ENCODE results near the gene HSPBAP1. TPM values are rescaled to one million over a fixed set of nuclear protein-coding genes. Genes with fewer than 3 reads are reported as not detected.

HSPBAP1 gene
- total RNA-seq, 1 donor from 2014 or later = 5.5 TPM

DNA sequence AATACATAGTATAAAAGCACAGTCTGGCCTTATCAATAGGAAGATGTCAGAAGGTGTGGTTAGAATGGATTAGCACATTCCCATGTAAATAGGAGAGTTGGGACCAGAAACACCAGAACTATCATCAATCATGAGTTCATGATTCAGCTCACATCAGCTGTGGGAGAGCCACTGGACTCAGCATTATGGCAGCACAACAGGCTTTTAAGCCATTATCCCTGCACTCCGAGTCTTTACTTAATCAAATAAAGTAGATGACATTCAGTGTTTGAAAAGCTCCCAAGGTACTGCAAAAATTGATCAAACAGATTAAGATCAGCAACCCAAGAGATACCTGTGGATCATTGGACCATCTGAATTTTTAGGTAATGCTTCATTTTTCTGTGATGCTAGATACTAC lies 88.3 kb downstream of the HSPBAP1 start:
- no peak for ATAC-seq (ENCODE audit: poor library complexity)
- intact Hi-C loops (cut with DNase I) = no loop called here
- DNase-seq = no peak

GRCh38 chr3:122700193-122700592 lies 93.4 kb downstream of the HSPBAP1 start:
- intact Hi-C loops (cut with DNase I) = no loop called here

GRCh38 chr3:122697952-122698620 lies 95.5 kb downstream of the HSPBAP1 start:
- DNase-seq (no peak), ATAC-seq (ENCODE audit: poor library complexity) (no peak)
- intact Hi-C loops (cut with DNase I) = no loop called here

More at GRCh38 chr3:122700193-122700592, 93.4 kb downstream of the HSPBAP1 start:
- ATAC-seq (ENCODE audit: poor library complexity) = no peak
- no peak for DNase-seq

- intact Hi-C loops (cut with DNase I) = no loop called here
- no peak for ATAC-seq (ENCODE audit: poor library complexity)
- DNase-seq = no peak
These were observed 97.6 kb downstream of the HSPBAP1 start for GRCh38 chr3:122695927-122696561.

DNA sequence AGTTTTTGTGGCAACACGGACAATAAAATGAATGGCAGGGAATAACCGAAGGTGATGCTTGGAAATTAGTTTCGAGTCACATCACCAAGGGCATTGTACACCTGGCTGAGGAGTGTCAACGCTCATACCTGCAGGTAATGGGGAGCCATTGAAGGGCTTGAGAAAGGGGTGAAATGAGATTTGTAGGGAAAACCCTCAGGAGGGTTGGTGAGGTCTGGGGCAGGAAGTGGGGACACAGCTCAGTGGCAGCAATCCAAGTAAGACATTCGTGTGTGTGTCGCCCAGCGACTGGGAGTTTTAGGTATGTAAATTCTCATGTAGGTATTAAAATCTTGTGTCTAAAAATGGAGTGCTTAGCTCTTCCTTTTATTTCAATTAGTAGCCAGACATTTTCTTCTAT lies 98.7 kb downstream of the HSPBAP1 start:
- ATAC-seq (ENCODE audit: poor library complexity) (no peak), DNase-seq (no peak)
- intact Hi-C loops (cut with DNase I) = no loop called here

DNA sequence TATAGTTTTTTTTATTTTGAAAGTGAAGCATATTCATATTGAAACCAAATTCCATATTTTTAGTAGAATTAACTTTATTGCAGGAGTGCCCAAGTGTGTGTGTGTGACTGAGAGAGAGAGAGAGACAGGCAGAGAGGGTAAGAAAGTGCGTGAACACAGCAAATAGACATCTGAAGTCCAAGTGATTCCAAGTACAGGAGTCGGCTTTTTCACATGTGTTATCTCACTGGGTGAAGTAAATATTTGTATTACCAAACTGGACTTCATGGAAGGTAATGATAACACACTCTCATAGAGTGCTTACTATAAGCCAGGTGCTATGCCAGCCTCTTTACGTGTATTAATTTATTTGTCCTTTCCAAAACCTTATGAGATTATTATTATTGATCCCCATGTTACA lies 101.0 kb downstream of the HSPBAP1 start:
- DNase-seq (no peak), ATAC-seq (ENCODE audit: poor library complexity) (no peak)
- intact Hi-C loops (cut with DNase I) = no loop called here

DNA sequence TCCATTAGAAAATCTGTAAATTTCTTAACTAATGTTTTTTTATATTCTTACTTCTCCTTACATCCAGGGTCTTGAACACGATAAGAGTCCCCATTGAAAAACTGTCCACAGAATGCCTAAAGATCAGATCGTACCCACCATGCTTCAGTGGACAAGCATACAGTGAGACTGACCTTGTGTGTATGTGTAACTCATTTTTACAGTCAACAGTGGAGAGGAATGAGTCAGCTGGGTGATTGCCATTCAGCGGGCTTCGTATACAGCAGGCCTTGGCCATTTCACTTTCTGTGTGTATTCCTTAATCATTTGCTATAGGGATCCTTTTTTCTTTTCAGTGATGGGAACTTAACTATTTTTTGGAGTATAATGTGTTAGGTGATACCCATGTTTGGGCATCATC lies 102.4 kb downstream of the HSPBAP1 start:
- DNase-seq = no peak
- intact Hi-C loops (cut with DNase I) = no loop called here
- ATAC-seq (ENCODE audit: poor library complexity) = no peak

DNA sequence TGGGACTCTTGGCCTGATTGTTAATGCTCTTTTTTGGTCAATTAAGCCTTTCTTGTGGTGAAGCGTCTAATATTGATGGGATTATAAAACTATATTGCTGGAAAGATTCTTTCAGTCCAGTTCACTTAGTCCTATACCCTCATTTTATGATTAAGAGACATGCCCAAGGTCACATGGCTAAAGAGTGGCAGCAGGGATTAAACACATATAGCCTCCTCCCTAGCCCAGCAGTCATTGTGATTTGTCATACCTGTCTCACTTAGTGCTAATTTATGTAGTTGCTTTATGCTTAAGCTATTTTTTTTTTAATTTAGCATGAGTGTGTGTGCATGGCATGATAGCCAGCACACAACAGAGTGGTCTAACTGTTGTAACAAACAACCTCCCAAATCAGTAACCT lies 103.5 kb downstream of the HSPBAP1 start:
- no peak for ATAC-seq (ENCODE audit: poor library complexity)
- DNase-seq = no peak
- intact Hi-C loops (cut with DNase I) = no loop called here

Other genes with a start within 250 kb of the HSPBAP1 start
- 10.0 TPM for gene PARP9, start 229.5 kb downstream of the HSPBAP1 start, total RNA-seq
- 10.2 TPM for gene DTX3L, start 229.5 kb downstream of the HSPBAP1 start, total RNA-seq
- gene PARP15, start 216.2 kb downstream of the HSPBAP1 start, total RNA-seq = 0.40 TPM
- 10.6 TPM for gene PARP14, start 113.0 kb downstream of the HSPBAP1 start, total RNA-seq
- 15.0 TPM for gene SLC49A4, start 1.2 kb upstream of the HSPBAP1 start, total RNA-seq
- 2.1 TPM for gene SEMA5B, start 233.9 kb upstream of the HSPBAP1 start, total RNA-seq

Measured in Right ventricle myocardium superior (tissue), 1 donor.